Body of pancreas (tissue), 4 donors: Measurements from ENCODE around the gene GUCA2B.

Experiments used
- CTCF ChIP-seq, 7 experiments: fragments of 450-650 bp in 4 of 7; fragments of 200-600 bp in 3 of 7; sonication (generic) in 3 of 7; IDR thresholded peaks; one replicate each; pipeline ENCODE4 v1.5.1; 2016 to 2019; ENCODE audit warnings: antibody characterized with exemption in 7 of 7
- POLR2A ChIP-seq, 3 donors: fragments of 450-650 bp; IDR thresholded peaks; one replicate each; pipeline ENCODE4 v1.6.1; 2016; ENCODE audit warnings: antibody characterized with exemption in 3 of 3, mild to moderate bottlenecking in 2 of 3

DNA sequence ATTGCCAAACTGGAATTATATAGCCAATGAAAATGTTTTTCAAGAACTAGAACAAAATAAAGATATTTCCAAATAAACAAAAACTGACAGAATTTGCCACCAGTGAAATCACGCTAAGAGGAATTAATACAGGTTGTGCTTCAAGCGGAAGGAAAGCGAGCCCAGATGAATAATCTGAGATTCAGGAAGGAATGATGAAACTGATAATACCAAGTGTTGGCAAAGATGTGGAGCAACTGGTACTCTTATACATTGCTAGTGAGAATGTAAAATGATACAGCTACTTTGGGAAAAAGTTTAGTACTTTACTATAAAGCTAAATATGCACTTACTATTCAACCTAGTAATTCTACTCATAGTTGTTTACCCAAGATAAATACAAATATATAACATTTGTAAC lies 30.8 kb upstream of the GUCA2B start:
- no peak for TF ChIP-seq CTCF (IDR thresholded peaks at IDR 0.05)
- TF ChIP-seq POLR2A (IDR thresholded peaks at IDR 0.05): no peak
